HG02840 (cell line): ENCODE measurements around the gene LMO3.

Experiments used
- ATAC-seq: cut with Tn5 transposase; IDR thresholded peaks from one replicate; pipeline ENCODE4 v1.9.1; 2021; ENCODE audit warnings: mild to moderate bottlenecking, moderate library complexity, moderate number of reproducible peaks; ENCODE audit not compliant: unreplicated experiment, low FRiP score

LMO3 gene

GRCh38 chr12:16606117-16606200 lies at the start of gene LMO3:
TSS of gene LMO3 (minus strand) at chr12:16606162. CDS start at chr12:16600860, 5,302 bp downstream.
- ATAC-seq, result no peak

GRCh38 chr12:16636435-16637055 lies 30.6 kb upstream of the LMO3 start:
- peak; percentile 89 for ATAC-seq

GRCh38 chr12:16634786-16635185 lies 28.8 kb upstream of the LMO3 start:
- ATAC-seq, result no peak

DNA sequence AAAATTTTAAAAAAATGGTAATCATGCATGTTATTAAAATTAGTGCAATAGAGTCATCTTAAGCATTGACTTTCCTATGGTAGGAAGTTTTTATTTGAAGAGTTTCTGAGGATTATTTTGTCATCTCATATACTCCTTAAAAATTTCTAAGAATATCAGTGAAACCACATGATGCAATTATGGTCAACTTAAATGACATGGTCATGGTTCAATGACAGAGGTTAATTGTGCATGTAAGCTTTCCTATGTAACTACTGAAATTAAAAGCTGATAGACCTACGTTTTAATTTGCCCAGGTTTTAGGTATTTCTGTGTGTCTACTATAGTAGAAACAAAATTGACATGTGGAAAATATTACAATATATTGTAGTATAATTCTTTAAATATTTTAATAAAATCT lies 21.0 kb upstream of the LMO3 start:
- no peak for ATAC-seq

DNA sequence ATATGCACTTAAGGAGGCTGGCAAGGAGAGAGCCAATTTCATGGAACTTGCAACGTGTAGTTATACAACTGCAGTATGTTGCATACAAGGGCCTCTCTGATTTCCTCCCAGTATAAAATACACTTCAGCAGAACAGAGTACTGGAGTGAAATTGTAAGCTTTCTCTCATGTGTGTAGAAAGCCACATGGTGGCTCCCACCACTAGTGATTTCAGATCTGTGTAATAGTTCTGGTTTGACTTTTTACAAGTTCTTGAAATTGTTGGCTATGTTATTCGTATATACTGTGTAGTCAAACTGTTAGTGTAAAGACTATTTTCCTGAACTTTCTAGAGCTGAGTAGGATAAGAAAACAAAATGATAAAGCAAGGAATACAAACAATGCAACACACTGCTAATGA lies 16.4 kb upstream of the LMO3 start:
- ATAC-seq, result peak; percentile 63

DNA sequence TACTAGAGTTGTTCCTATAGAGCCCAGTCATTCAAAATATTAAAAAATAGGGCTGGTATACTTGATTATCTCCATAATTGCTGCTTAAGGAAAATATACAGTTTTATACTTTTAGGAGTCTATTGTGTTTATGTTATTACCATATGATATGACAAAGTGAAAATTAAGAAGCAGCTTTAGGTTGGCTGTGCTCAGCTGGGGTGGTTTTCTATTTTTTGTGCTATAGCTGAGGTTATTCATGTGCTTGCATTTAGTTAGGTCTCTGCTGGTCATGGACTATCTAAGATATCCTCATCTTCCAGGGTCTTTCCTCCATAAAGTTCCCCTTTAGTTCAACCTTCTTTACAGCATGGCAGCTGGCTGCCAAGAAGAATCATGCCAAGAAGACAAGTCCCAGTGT lies 13.6 kb upstream of the LMO3 start:
- no peak for ATAC-seq

GRCh38 chr12:16618256-16618655 lies 12.3 kb upstream of the LMO3 start:
- no peak for ATAC-seq

GRCh38 chr12:16613199-16613598 lies 7.2 kb upstream of the LMO3 start:
- ATAC-seq, result no peak

- ATAC-seq, result no peak
These were observed 6.7 kb upstream of the LMO3 start for GRCh38 chr12:16612647-16613046.

DNA sequence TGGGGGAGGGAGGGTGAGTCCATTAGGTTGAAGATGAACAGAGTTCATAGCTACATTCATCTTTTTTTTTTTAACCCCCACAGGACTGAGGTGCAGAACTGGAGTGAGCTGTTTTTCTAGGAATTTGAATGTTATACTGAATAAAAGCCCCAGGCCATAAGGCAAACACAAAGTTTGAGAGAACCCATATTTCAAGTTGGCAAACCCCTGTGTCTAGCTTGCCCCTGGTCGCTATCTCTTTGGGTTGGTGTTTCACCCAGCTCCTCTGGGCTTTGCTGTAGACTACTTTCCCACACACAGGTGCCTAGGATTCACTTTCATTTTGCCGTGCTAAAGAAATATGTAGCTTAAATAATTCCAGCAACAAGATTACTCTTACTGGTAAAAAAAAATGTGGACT lies 5.2 kb upstream of the LMO3 start:
- ATAC-seq, result no peak

GRCh38 chr12:16610743-16611142 lies 4.8 kb upstream of the LMO3 start:
- no peak for ATAC-seq

- no peak for ATAC-seq
These were observed 4.1 kb upstream of the LMO3 start for GRCh38 chr12:16610001-16610585.

DNA sequence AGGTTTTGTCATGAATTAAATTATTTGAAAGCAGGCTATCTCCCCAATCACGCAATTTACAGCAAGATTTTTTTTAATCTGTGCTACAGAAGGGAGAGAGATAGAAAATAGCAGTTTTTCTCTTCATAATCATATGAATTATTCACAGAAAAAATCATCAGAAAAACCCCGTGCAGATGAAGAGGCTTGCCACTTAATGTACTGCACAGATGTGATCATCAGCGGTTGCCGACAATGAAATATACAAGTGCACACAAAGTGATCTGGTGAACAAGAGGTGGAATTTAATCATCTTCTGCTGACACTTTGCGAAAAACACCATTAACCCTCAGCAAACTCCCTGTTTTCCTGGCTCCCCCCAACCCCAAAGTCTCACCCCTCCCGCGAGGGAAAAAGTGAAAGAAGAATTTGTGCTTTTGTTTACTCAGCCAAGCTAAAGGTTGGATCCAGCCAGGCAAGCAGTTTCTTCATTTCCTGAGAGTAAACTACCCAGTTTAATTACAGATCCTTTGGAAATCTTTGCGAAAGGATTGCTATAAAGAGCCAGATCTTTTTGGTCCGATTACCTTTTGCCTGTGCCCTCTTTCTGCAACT lies 3.1 kb upstream of the LMO3 start:
- no peak for ATAC-seq

DNA sequence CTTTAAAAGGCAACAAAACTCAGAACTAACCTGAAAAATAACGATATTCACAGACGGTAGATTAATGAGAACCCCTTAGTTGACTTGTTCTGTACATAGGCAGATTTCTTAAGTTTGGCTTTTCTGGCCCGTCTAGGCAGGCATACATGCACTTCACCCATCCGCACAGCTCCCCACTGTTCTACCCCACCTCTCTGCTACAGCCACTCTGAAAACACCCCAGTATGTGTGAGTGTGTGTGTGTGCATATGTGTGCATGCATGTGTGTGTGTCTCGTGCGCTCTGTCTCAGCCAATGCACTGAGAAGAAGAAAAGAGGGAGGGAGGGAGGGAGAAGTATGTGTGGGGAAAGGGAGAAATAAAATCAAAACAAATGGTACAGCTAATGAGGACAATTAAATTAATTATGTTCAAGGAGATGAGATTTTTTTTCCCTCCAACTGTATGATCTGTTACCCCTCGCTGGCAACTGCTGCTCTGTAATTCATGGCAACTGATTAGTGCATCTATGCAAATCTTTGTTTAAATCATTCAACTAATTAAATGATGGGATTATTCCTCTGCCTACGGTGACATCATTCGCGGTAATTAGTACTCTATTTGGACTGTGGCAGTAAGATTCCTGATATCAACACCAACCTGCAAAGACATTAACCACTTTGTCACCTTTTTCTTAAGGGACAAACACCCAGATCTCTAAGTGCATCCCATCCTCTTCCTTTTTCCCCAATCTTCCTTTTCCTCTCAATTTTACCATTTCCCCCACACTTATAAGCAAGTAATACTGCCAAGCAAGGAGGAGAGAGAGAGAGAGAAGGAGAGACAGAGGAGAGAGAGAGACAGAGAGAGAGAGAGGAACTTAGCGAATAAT lies 2.2 kb upstream of the LMO3 start:
- ATAC-seq, result no peak

DNA sequence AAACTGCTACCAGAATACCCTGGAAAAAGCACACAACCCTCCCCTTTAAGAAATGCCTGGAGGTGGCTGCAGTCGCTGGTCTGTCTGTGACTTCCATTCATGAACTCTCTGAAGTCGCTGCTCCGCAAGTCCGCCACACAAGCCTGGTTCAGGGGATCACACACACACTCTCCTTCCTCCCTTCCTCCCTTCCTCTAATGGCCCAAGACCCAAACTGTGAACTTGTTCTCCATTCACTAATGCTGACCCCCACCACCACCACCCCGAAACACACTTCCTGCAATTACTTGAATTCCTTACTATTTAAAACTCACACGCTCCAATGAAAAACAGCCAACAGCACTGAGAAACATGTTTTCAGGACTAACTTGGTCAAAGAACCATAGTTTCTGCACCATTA lies 1.0 kb upstream of the LMO3 start:
- ATAC-seq, result no peak

DNA sequence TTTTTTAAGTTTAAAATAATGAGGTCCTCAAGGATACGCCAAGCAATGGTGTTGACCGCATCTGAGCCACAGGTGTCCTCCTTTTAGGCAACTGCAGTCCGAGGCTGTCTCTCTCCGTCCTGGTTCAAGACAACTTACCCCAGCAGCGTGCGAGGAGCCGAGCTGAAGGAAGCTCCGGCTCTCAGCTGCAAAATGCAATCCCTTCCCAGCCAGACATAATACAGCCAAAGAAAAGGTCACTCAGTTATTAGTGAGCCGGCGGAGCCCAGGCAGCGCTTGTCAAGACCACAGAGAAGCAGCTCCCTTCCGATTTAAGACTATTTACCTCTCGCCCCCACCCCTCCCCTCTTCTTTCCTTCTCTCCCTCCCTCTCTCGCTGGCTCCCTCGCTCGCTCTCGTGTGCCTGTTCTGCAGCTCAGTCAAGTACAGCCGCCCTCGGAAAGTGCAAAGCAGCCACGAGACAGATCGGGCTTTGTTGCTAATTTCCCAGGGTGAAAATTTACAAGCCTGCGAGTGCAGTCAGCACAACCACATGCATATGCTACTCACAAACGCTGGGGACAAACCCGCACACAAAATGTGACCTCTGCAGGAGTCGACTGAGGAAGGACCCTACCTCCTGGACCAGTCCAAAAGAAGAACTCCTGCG lies 363 bp upstream of the LMO3 start:
- ATAC-seq, result peak; percentile 48

DNA sequence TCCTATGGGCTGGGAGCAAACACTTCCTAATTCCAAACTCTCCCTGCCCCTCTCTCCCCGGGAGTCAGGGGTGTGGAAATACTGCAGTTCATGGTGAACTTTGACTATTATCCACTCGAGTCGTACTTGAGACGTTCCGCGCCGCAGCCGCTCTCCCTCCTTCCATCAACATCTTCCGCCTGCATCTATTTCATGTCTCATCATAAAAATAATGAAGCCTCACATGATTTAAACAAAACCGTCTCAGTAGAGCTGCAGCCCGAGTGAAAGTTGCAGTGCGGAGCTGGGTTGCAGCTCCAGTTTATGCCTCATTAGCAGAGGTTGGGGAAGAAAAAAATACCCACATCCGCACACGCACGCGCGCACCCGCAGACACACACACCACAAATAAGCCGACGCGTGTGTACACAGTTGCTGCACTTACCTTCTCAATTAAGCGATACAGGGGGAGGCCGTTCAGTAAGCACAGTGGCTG lies 283 bp downstream of the LMO3 start:
- ATAC-seq, result no peak

GRCh38 chr12:16604596-16605252 lies 1.2 kb downstream of the LMO3 start:
- ATAC-seq, result no peak

- no peak for ATAC-seq
These were observed 1.9 kb downstream of the LMO3 start for GRCh38 chr12:16603916-16604575.

- ATAC-seq, result no peak
These were observed 2.6 kb downstream of the LMO3 start for GRCh38 chr12:16603260-16603915.
